CD4-positive, alpha-beta memory T cell (primary cell): ENCODE data around the gene TSC2. TPM values are rescaled to one million over a fixed set of nuclear protein-coding genes. Genes with fewer than 3 reads are reported as not detected.

Source experiments
- CTCF ChIA-PET: fragments of 350-600 bp; sonication (Branson Sonifier 250); formaldehyde crosslinking; loops from one replicate; lab custom pipeline; 2021; ENCODE audit warnings: inconsistent platforms; ENCODE audit not compliant: partially characterized antibody; lab: Charles Lee
- POLR2A ChIA-PET: fragments of 350-600 bp; sonication (Branson Sonifier 250); formaldehyde crosslinking; loops from one replicate; lab custom pipeline; 2021; ENCODE audit not compliant: partially characterized antibody; lab: Charles Lee
- DNase-seq, 5 donors: peaks; one replicate each; pipeline versions ENCODE4 v3.0.0 to v3.0.0-alpha.2; 2020 to 2022; ENCODE audit warnings: mixed read lengths in 1 of 5
- H3K27ac ChIP-seq: one replicate; pipeline ENCODE4 v1.7.0; 2013; ENCODE audit warnings: low read depth, low read length
- H3K27me3 ChIP-seq: 2 replicates; pipeline ENCODE4 v1.7.0; 2013; ENCODE audit warnings: mild to moderate bottlenecking, low read length, moderate library complexity; ENCODE audit not compliant: insufficient read depth
- H3K36me3 ChIP-seq: 2 replicates; pipeline ENCODE4 v1.7.0; 2013; ENCODE audit warnings: mild to moderate bottlenecking, low read length, moderate library complexity; ENCODE audit not compliant: insufficient read depth
- H3K4me1 ChIP-seq: 2 replicates; pipeline ENCODE4 v1.7.0; 2013; ENCODE audit warnings: mild to moderate bottlenecking, low read length, moderate library complexity; ENCODE audit not compliant: insufficient read depth
- H3K4me3 ChIP-seq, 2 donors: one replicate each; pipeline ENCODE4 v1.7.0; 2013; ENCODE audit warnings: low read length in 2 of 2, mild to moderate bottlenecking in 1 of 2
- H3K9me3 ChIP-seq, 2 donors: one replicate each; pipeline ENCODE4 v1.7.0; 2013; ENCODE audit warnings: low read length in 2 of 2, control low read depth in 1 of 2; ENCODE audit not compliant: control insufficient read depth in 1 of 2
- H3K27ac Mint-ChIP-seq, 7 donors: one replicate each; pipeline ENCODE4 v1.8.0; 2020 to 2021; ENCODE audit warnings: mixed read lengths in 7 of 7, mild to moderate bottlenecking in 6 of 7, inconsistent platforms in 3 of 7, moderate library complexity in 3 of 7
- H3K27me3 Mint-ChIP-seq, 2 donors: one replicate each; pipeline ENCODE4 v1.8.0; 2020 to 2021; ENCODE audit warnings: mixed read lengths in 2 of 2
- H3K36me3 Mint-ChIP-seq, 2 donors: one replicate each; pipeline ENCODE4 v1.8.0; 2020 to 2021; ENCODE audit warnings: mixed read lengths in 2 of 2, inconsistent platforms in 1 of 2, mild to moderate bottlenecking in 1 of 2
- H3K4me1 Mint-ChIP-seq, 4 donors: one replicate each; pipeline ENCODE4 v1.8.0; 2020 to 2021; ENCODE audit warnings: mixed read lengths in 4 of 4, mild to moderate bottlenecking in 1 of 4
- H3K4me3 Mint-ChIP-seq, 8 donors: one replicate each; pipeline ENCODE4 v1.8.0; 2020 to 2021; ENCODE audit warnings: mixed read lengths in 8 of 8, mild to moderate bottlenecking in 7 of 8, moderate library complexity in 6 of 8, inconsistent platforms in 3 of 8
- H3K9me3 Mint-ChIP-seq, 8 donors: one replicate each; pipeline ENCODE4 v1.8.0; 2020 to 2021; ENCODE audit warnings: mixed read lengths in 8 of 8, mild to moderate bottlenecking in 5 of 8, inconsistent platforms in 3 of 8, moderate library complexity in 1 of 8
- intact Hi-C: fragments of 100-400 bp; cut with micrococcal nuclease; formaldehyde crosslinking; loops from one replicate; pipeline ENCODE4 v1.15.1; 2023
- polyA plus RNA-seq, 2 donors: library from polyadenylated mRNA; unstranded; fragments of 300-500 nt; fragmentation: Illumina TruSeq; gene quantifications; one replicate each; pipeline ENCODE4 v1.2.3, GENCODE V29; 2021
- total RNA-seq, 2 experiments: library from RNA; stranded (reverse); gene quantifications; one replicate each; pipeline ENCODE4 v1.2.3, GENCODE V29; 2021

Gene TSC2
- total and polyA plus RNA-seq, 4 experiments from 2014 or later, result 20.7 to 177 (median 104) TPM

DNA sequence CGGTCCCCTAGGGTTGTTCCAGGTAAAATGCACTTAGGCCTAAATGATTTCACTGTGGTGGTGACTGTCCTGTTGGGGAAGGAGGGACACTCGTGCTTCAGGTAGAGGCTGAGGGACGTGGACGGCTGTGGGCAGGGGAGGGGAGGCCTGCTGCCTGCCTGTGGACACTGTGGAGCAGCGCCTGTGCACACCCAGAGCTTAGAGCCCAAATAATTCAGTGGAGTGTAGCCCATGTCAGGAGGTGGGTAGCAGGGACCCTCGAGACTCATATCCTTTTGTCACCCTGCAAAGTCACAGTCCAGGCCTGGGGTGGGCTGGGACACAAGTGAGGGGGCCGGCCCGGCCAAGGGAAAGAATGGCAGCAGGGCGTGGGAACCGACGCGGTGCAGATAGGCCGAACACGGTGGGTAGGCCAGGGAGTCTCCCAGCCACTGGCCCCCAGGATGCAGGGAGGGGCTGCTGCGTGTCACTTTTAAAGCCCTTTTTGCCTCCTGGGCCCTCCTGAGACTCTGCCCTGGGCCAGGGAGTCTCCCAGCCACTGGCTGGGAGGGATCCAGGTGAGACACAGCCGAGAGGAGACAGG, 21.8 kb upstream of the TSC2 start:
- H3K27me3 ChIP-seq, result peaks cover 4% of the 10 kb centered on the region
- CTCF ChIA-PET, result interaction anchor here (2.7 kb wide), 1 partner anchor 114 kb away, joined by 21 read pairs; no protein-coding TSS in a partner anchor
- H3K27ac ChIP-seq, result no peak overlapping the region
- peak overlapping the region in 1 of 7 donors; percentile 63 for H3K27ac Mint-ChIP-seq
- H3K36me3 Mint-ChIP-seq, result no peaks in the 10 kb centered on the region
- H3K36me3 ChIP-seq, result no peaks in the 10 kb centered on the region
- peak overlapping the region in 6 of 8 donors; percentile 32 to 55 (median 50) for H3K4me3 Mint-ChIP-seq
- POLR2A ChIA-PET, result interaction anchor here (1.0 to 4.2 kb wide), 5 partner anchors 22 to 129 kb away, joined by 4 to 51 read pairs (median 8); partner anchors contain the start of genes NTHL1, TRAF7 and TSC2
- no peaks in the 10 kb centered on the region for H3K9me3 Mint-ChIP-seq
- peaks cover 29% of the 10 kb centered on the region for H3K4me1 ChIP-seq
- no peak overlapping the region for H3K4me3 ChIP-seq
- intact Hi-C loops, result no loop called here
- DNase-seq, result no peak
- no peaks in the 10 kb centered on the region for H3K9me3 ChIP-seq
- H3K27me3 Mint-ChIP-seq, result peaks cover 5 to 12% of the 10 kb centered on the region in 2 donors
- H3K4me1 Mint-ChIP-seq, result peaks cover 9 to 26% (median 16%) of the 10 kb centered on the region in 4 donors

DNA sequence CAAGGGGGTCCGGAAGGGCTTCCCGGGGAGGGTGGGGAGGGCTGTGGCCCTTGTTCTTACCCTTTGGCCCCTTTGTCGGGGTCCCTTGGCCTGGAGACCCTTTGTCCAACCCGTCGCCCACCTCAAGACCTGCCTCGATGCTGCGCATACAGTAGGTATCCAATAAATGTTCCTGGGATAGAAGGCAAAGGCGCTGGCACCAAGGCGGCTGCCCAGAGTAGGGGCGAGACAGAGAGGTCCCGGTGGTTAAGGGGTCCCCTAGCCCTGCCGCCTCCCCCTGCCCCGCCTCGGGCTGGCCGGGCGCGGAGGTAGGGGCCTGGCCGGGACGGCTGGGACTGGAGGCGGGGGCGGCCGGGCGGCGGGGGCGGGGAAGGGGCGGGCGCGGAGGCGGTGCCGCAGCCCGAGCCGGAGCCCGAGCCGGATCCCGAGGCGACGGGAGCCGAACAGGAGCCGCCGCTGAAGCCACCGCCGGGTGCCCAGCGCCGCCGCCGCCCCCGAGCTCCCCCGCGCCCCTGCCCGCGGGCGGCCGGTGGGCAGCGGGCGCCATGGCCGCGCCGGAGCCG, 21.2 kb upstream of the TSC2 start, which contains the start of gene NHERF2:
TSS of gene NHERF2 (plus strand) at position 442 of the 563 bp plus-strand sequence. CDS start at position 546, 104 bp downstream.
- Histone ChIP-seq H3K27me3 (peaks cover 3% of the 10 kb centered on the region), H3K27ac (no peak within 1 kb of the TSS), H3K9me3 (no peaks in the 10 kb centered on the region), H3K4me3 (peak within 1 kb of the TSS in 1 of 2 donors; percentile 23), H3K36me3 (no peaks in the 10 kb centered on the region), H3K4me1 (peaks cover 29% of the 10 kb centered on the region)
- H3K27me3 Mint-ChIP-seq, result peaks cover 3 to 11% of the 10 kb centered on the region in 2 donors
- ChIA-PET POLR2A (interaction anchor here (1.0 to 2.0 kb wide), 5 partner anchors 22 to 198 kb away, joined by 3 to 13 read pairs (median 7); partner anchors contain the start of genes NTHL1, TRAF7 and TSC2), CTCF (no interaction called here)
- peaks cover 9 to 26% (median 16%) of the 10 kb centered on the region in 4 donors for H3K4me1 Mint-ChIP-seq
- H3K27ac Mint-ChIP-seq, result peak within 1 kb of the TSS in 4 of 7 donors; percentile 13 to 68 (median 58)
- no peaks in the 10 kb centered on the region for H3K36me3 Mint-ChIP-seq
- intact Hi-C loops, result no loop called here
- no peaks in the 10 kb centered on the region for H3K9me3 Mint-ChIP-seq
- peak in 4 of 5 donors; percentile 22 to 43 (median 30) for DNase-seq
- H3K4me3 Mint-ChIP-seq, result peak within 1 kb of the TSS; percentile 76 to 86 (median 78)

GRCh38 chr16:2027024-2028010, 20.5 kb upstream of the TSC2 start:
- Histone ChIP-seq H3K27me3 (no peaks in the 10 kb centered on the region), H3K4me3 (peak overlapping the region in 1 of 2 donors; percentile 23), H3K4me1 (peaks cover 29% of the 10 kb centered on the region), H3K27ac (no peak overlapping the region), H3K9me3 (no peaks in the 10 kb centered on the region), H3K36me3 (no peaks in the 10 kb centered on the region)
- peak overlapping the region in 3 of 7 donors; percentile 13 to 68 (median 53) for H3K27ac Mint-ChIP-seq
- no peaks in the 10 kb centered on the region for H3K9me3 Mint-ChIP-seq
- intact Hi-C loops, result no loop called here
- ChIA-PET CTCF (interaction anchor here (0.5 to 1.4 kb wide), 2 partner anchors 111 to 113 kb away, joined by 4 to 9 read pairs; no protein-coding TSS in a partner anchor), POLR2A (interaction anchor here (1.0 to 2.0 kb wide), 6 partner anchors 19 to 197 kb away, joined by 3 to 13 read pairs (median 6); partner anchors contain the start of genes NTHL1, TRAF7 and TSC2)
- H3K27me3 Mint-ChIP-seq, result peaks cover 2 to 8% of the 10 kb centered on the region in 2 donors
- peak in 2 of 5 donors; percentile 21 to 39 for DNase-seq
- H3K4me3 Mint-ChIP-seq, result peak overlapping the region; percentile 76 to 86 (median 78)
- H3K36me3 Mint-ChIP-seq, result no peaks in the 10 kb centered on the region
- peaks cover 9 to 26% (median 16%) of the 10 kb centered on the region in 4 donors for H3K4me1 Mint-ChIP-seq

DNA sequence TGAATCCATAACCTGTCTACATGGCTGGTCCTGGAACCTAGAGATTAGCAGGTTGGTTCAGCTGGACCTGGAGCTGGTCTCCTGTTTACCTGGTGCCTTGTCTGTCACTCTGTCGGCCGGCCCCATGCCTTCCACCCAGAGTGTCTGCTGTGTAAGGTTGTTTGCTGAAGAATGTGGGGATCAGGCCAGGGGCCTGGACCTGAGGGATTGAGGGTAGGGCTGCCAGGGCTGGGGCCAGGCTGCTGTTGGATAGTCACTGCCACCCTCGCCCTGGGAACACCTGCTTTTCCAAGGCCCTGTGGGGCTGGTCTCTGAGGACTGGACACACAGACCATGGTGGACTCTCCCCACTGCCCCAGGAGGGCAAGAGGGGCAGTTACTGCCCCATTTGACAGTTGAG, 19.6 kb upstream of the TSC2 start:
- Mint-ChIP-seq H3K27ac (no peak overlapping the region), H3K4me3 (peak overlapping the region in 7 of 8 donors; percentile 34 to 84 (median 77)), H3K27me3 (peaks cover 0 to 2% of the 10 kb centered on the region in 2 donors), H3K36me3 (no peaks in the 10 kb centered on the region), H3K9me3 (no peaks in the 10 kb centered on the region), H3K4me1 (peaks cover 5 to 18% (median 11%) of the 10 kb centered on the region in 4 donors)
- ChIA-PET CTCF (interaction anchor here (1.4 kb wide), 1 partner anchor 112 kb away, joined by 9 read pairs; no protein-coding TSS in a partner anchor), POLR2A (interaction anchor here (1.1 to 2.0 kb wide), 3 partner anchors 19 to 126 kb away, joined by 5 to 13 read pairs (median 8); partner anchors contain the start of genes NTHL1, TRAF7 and TSC2)
- Histone ChIP-seq H3K36me3 (no peaks in the 10 kb centered on the region), H3K4me1 (peaks cover 24% of the 10 kb centered on the region), H3K27me3 (no peaks in the 10 kb centered on the region), H3K9me3 (no peaks in the 10 kb centered on the region), H3K4me3 (no peak overlapping the region), H3K27ac (no peak overlapping the region)
- intact Hi-C loops, result no loop called here
- DNase-seq, result no peak

- Mint-ChIP-seq H3K36me3 (no peaks in the 10 kb centered on the region), H3K4me3 (no peak overlapping the region), H3K27ac (no peak overlapping the region), H3K27me3 (no peaks in the 10 kb centered on the region), H3K9me3 (no peaks in the 10 kb centered on the region), H3K4me1 (peaks cover 4 to 15% (median 8%) of the 10 kb centered on the region in 4 donors)
- intact Hi-C loops, result no loop called here
- Histone ChIP-seq H3K27ac (no peak overlapping the region), H3K27me3 (no peaks in the 10 kb centered on the region), H3K9me3 (no peaks in the 10 kb centered on the region), H3K4me1 (peaks cover 18% of the 10 kb centered on the region), H3K4me3 (no peak overlapping the region), H3K36me3 (no peaks in the 10 kb centered on the region)
- ChIA-PET CTCF (interaction anchor here (1.4 kb wide), 1 partner anchor 112 kb away, joined by 9 read pairs; no protein-coding TSS in a partner anchor), POLR2A (no interaction called here)
- DNase-seq, result no peak
Observed at GRCh38 chr16:2028620-2029220, 19.1 kb upstream of the TSC2 start.

DNA sequence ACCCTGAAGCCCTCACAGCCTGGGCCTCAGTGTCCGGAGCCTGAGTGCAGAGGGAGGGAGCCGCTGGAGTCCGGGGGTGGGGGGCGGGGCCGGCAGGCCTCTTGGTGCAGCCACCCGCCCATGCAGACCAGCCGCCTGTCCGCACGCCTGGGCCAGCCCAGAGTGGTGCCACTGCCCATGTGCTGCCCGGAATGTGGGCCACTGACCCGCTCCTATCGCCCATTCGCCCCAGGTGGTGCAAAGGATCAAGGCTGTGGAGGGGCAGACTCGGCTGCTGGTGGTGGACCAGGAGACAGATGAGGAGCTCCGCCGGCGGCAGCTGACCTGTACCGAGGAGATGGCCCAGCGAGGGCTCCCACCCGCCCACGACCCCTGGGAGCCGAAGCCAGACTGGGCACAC, 18.4 kb upstream of the TSC2 start:
- Mint-ChIP-seq H3K4me3 (no peak overlapping the region), H3K27ac (no peak overlapping the region), H3K27me3 (no peaks in the 10 kb centered on the region), H3K9me3 (no peaks in the 10 kb centered on the region), H3K36me3 (no peaks in the 10 kb centered on the region), H3K4me1 (peaks cover 3 to 11% (median 7%) of the 10 kb centered on the region in 4 donors)
- Histone ChIP-seq H3K36me3 (no peaks in the 10 kb centered on the region), H3K27me3 (no peaks in the 10 kb centered on the region), H3K4me1 (peaks cover 15% of the 10 kb centered on the region), H3K4me3 (no peak overlapping the region), H3K9me3 (no peaks in the 10 kb centered on the region), H3K27ac (no peak overlapping the region)
- POLR2A ChIA-PET, result interaction anchor here (1.6 kb wide), 1 partner anchor 126 kb away, joined by 4 read pairs; the partner anchor contains the start of gene TRAF7
- no peak for DNase-seq
- intact Hi-C loops, result no loop called here
- CTCF ChIA-PET, result no interaction called here
